ENCODE results near the gene POTEE. TPM values are rescaled to one million over a fixed set of nuclear protein-coding genes. Genes with fewer than 3 reads are reported as not detected.
"Not testable (repeated sequence)": the region's sequence is repeated elsewhere in the genome, so short reads cannot be mapped to it uniquely, and the experiment has no call there.

Gene POTEE
- under 1 TPM in 1 of 9 donors, not detected in 8; 0.29 TPM for total RNA-seq
- polyA plus RNA-seq = not detected
- long read RNA-seq, donor 1 = 0 reads
- long read RNA-seq, donor 2 = 0 reads
- long read RNA-seq, donor 3 = 0 reads

GRCh38 chr2:131209030-131209772 lies at the start of gene POTEE:
TSS of gene POTEE (plus strand) at chr2:131209536. CDS start at chr2:131218403, 8,867 bp downstream.
- H3K36me3 ChIP-seq; H3K27me3 ChIP-seq; H3K9me3 ChIP-seq; H3K4me3 ChIP-seq; DNase-seq; H3K4me1 ChIP-seq; intact Hi-C loops (cut with DNase I); H3K27ac ChIP-seq; ATAC-seq: not testable (repeated sequence)
- WGBS, 4 donors = 90 to 96% (median 94%) methylated on average over 24 to 26 of the region's 33 CpGs

DNA sequence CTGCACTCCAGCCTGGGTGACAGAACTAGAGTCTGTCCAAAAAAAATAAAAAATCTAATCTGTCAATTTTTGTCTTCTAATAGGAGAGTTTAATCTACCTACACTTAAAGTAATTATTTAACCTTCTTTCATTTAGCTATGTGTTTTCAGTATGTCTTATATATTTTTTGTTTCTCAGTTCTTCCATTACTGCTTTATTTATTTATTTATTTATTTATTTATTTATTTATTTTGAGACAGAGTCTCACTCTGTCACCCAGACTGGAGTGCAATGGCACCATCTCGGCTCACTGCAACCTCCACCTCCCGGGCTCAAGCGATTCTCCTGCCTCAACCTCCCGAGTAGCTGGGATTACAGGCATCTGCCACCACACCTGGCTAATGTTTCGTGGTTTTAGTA lies 43.8 kb upstream of the POTEE start:
- intact Hi-C loops (cut with DNase I); H3K4me1 ChIP-seq: not testable (repeated sequence)

DNA sequence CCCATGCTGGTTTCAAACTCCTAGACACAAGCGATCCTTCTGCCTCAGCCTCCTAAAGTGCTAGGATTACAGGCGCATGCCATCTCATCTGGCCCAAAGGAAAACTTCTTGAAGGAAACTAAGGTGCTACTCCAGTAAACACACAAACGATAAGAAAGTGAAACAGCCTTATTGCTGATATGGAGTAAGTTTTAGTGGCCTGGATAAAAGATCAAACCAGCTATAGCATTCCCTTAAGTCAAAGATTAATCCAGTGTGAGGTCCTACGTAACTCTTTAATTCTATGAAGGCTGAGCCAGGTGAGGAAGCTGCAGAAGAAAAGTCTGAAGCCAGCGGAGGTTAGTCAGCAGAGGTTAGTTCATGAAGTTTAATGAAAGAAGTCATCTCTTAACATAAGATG lies 40.8 kb upstream of the POTEE start:
- H3K27me3 ChIP-seq = peaks cover 0 to 3% (median 0%) of the 10 kb centered on the region in 9 donors
- no peaks in the 10 kb centered on the region for H3K4me1 ChIP-seq
- no peak overlapping the region for H3K4me3 ChIP-seq
- 88 to 92% (median 89%) methylated on average over 5 of the region's 5 CpGs for WGBS, 4 donors
- ATAC-seq (no peak), DNase-seq (no peak)
- intact Hi-C loops (cut with DNase I) = no loop called here
- TF ChIP-seq POLR2A (IDR thresholded peaks at IDR 0.05) (no peak), CTCF (IDR thresholded peaks at IDR 0.05) (no peak)
- no peaks in the 10 kb centered on the region for H3K9me3 ChIP-seq
- H3K27ac ChIP-seq = no peak overlapping the region
- H3K36me3 ChIP-seq = no peaks in the 10 kb centered on the region

More for the DNA sequence above, 43.8 kb upstream of the POTEE start:
- H3K27ac ChIP-seq, H3K4me3 ChIP-seq, H3K36me3 ChIP-seq, DNase-seq, ATAC-seq, H3K27me3 ChIP-seq, H3K9me3 ChIP-seq: not testable (repeated sequence)
- 94 to 97% (median 95%) methylated on average over 5 of the region's 5 CpGs for WGBS, 4 donors

DNA sequence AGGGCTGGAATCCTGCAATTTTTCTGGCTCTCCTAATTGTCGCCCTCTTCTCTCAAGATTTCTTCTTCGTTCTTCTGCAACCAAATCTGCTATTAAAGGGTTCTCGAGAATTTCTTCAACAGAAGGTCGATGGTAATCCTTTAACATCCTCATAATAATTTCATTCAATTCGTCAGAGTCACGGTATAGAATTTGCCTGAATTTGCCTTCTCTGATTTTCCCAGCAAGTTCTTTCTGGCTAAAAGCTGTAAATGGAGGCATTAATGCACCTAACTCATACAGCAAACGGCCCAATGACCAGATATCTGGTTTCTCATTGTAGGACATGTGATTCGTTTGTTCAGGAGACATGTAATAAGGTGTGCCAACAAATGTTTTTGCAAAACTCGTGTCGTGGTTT lies 31.3 kb upstream of the POTEE start:
- H3K4me3 ChIP-seq; DNase-seq; intact Hi-C loops (cut with DNase I); H3K27me3 ChIP-seq; H3K9me3 ChIP-seq; H3K36me3 ChIP-seq; ATAC-seq; H3K4me1 ChIP-seq; H3K27ac ChIP-seq: not testable (repeated sequence)
- 79 to 87% (median 80%) methylated on average over 8 to 10 of the region's 10 CpGs for WGBS, 4 donors

GRCh38 chr2:131178721-131179418 lies 30.5 kb upstream of the POTEE start:
- H3K27ac ChIP-seq; ATAC-seq; intact Hi-C loops (cut with DNase I); H3K4me1 ChIP-seq; H3K36me3 ChIP-seq; DNase-seq; H3K4me3 ChIP-seq; H3K27me3 ChIP-seq; H3K9me3 ChIP-seq: not testable (repeated sequence)
- WGBS, 4 donors = 72 to 81% (median 76%) methylated on average over 13 to 15 of the region's 15 CpGs

DNA sequence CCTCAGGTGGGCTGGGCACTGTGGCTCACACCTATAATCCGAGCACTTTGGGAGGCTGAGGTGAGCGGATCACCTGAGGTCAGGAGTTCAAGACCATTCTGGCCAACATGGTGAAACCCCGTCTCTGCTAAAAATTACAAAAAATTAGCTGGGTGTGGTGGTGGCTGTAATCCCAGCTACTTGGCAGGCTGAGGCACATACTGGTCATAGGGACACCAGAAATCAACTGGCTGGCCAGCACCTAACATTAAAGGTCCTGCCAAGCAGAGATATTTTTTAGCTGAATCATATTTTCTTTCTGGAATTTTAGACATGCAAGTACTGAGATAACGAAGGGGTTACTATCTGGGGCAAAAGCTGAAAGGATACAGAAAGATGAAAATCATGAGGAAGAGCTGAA lies 27.9 kb upstream of the POTEE start:
- H3K27ac ChIP-seq; DNase-seq; H3K36me3 ChIP-seq; H3K4me1 ChIP-seq; H3K9me3 ChIP-seq; intact Hi-C loops (cut with DNase I); H3K4me3 ChIP-seq; H3K27me3 ChIP-seq; ATAC-seq: not testable (repeated sequence)
- 65 to 76% (median 73%) methylated on average over 4 of the region's 4 CpGs for WGBS, 4 donors

DNA sequence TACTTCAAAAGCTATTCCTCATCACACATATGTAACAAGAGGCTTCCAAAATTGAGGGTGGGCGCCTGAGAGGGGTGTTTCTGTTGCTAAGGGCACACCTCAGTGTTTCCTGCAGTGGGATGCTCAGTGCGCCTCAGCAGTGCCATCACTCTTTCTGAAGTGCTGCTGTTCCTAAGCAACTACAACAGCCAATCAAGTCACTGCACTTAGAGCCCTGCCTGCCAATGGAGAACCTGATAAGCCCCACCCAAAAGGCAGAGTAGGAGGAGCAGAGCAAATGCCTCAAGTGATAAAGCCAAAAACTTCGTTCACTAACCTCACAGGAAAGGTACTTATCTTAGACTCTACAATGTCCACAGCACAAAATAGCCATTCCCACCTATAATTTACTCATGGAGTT lies 15.9 kb upstream of the POTEE start:
- ATAC-seq; H3K4me3 ChIP-seq; H3K36me3 ChIP-seq; DNase-seq; intact Hi-C loops (cut with DNase I); H3K9me3 ChIP-seq; H3K27ac ChIP-seq; H3K4me1 ChIP-seq: not testable (repeated sequence)
- 13 to 22% (median 17%) methylated on average over 3 of the region's 3 CpGs for WGBS, 4 donors
- H3K27me3 ChIP-seq = peaks cover 0 to 21% (median 4%) of the 10 kb centered on the region in 9 donors

GRCh38 chr2:131196186-131196585 lies 13.2 kb upstream of the POTEE start:
- H3K9me3 ChIP-seq; ATAC-seq; intact Hi-C loops (cut with DNase I); H3K4me1 ChIP-seq; H3K36me3 ChIP-seq; DNase-seq; H3K4me3 ChIP-seq; H3K27ac ChIP-seq: not testable (repeated sequence)
- peaks cover 0 to 21% (median 4%) of the 10 kb centered on the region in 9 donors for H3K27me3 ChIP-seq
- 51 to 69% (median 59%) methylated on average over 2 of the region's 2 CpGs for WGBS, 4 donors
